ENCODE data around the gene FLYWCH2.
"Not testable (repeated sequence)": the region's sequence is repeated elsewhere in the genome, so short reads cannot be mapped to it uniquely, and the experiment has no call there.

FLYWCH2 gene

DNA sequence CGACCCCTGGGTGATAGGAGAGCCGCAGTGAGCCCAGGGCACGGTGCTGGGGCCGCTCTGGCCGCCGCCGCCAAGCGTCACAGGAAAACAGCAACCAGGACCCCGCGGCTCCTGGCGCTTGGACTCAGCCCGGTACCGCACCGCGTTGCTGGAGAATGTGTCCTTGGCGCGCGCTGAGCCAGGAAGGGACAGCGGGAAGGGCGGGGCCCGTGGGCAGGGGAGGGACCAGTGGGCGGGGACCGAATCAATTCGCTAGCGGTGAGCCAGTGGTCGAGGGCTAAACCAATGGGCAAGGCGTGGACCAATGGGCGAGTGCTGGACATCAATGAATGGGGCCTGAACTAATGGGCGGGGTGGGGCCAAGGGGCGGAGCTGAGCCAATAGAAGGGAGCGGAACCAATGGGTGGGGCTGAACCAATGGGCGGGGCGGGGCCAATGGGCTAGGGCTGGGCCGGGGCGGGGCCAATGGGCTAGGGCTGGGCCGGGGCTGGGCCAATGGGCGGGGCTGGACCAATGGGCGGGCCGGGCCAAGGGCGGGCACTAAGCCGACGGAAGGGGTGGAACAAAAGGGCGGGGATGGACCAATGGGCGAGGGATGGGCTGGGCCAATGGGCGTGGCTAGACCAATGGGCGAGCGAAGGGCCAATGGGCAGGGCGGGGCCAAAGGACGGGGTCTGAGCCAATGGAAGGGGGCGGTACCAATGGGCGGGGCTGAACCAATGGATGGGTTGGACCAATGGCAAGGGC, 22.4 kb downstream of the FLYWCH2 start:
- Histone ChIP-seq H3K4me3 (ENCODE audit: low read depth, low read length) (peak overlapping the region; percentile 93), H3K4me1 (ENCODE audit: control insufficient read depth, insufficient read depth, low read length, unreplicated experiment) (peaks cover 8% of the 10 kb centered on the region), H3K36me3 (ENCODE audit: insufficient read depth, low read length) (no peaks in the 10 kb centered on the region), H2AFZ (ENCODE audit: low read length, unreplicated experiment) (no peak overlapping the region), H3K79me2 (ENCODE audit: control insufficient read depth, insufficient read depth, low read length, unreplicated experiment) (no peaks in the 10 kb centered on the region), H3K27ac (ENCODE audit: low read depth, low read length) (peak overlapping the region; percentile 45), H3K27me3 (ENCODE audit: insufficient read depth, low read length) (no peaks in the 10 kb centered on the region)

DNA sequence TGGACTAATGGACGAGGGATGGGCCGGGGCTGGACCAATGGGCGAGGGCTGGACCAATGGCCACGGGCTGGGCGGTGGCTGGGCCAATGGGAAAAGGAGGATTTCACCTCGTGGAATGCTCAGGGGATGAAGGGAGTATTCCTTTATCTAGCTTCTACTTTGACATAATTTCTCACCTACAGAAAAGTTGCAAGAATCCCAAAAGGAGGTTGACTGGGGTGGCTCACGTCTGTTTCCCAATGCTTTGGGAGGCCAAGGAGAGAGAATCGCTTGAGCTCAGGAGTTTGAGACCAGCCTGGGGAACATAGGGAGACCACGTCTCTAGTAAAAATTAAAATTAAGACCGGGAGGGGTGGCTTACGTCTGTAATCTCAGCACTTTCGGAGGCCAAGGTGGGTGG, 23.0 kb downstream of the FLYWCH2 start:
- Histone ChIP-seq H3K36me3 (ENCODE audit: insufficient read depth, low read length) (no peaks in the 10 kb centered on the region), H3K27me3 (ENCODE audit: insufficient read depth, low read length) (no peaks in the 10 kb centered on the region), H3K4me3 (ENCODE audit: low read depth, low read length) (no peak overlapping the region), H2AFZ (ENCODE audit: low read length, unreplicated experiment) (no peak overlapping the region), H3K4me1 (ENCODE audit: control insufficient read depth, insufficient read depth, low read length, unreplicated experiment) (peaks cover 13% of the 10 kb centered on the region), H3K27ac (ENCODE audit: low read depth, low read length) (no peak overlapping the region), H3K79me2 (ENCODE audit: control insufficient read depth, insufficient read depth, low read length, unreplicated experiment) (no peaks in the 10 kb centered on the region)

DNA sequence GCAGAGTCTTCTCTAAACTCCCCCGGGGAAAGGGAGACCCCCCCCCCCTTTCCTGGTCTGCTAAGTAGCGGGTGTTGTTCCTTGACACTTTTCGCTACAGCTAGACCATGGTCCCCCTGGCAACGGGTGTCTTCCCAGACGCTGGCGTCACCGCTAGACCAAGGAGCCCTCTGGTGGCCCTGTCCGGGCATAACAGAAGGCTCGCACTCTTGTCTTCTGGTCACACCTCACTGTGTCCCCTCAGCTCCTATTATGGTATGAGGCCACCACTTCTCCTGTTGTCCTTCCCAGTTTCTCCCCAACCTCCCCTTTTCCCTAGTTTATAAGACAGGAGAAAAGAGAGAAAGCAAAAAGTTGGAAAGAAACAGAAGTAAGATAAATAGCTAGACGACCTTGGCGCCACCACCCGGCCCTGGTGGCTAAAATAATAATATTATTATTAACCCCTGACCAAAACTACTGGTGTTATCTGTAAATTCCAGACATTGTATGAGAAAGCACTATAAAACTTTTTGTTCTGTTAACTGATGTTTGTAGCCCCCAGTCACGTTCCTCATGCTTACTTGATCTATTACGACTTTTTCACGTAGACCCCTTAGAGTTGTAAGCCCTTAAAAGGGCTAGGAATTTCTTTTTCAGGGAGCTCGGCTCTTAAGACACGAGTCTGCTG, 24.2 kb downstream of the FLYWCH2 start:
- H3K4me3 ChIP-seq (ENCODE audit: low read depth, low read length); H3K27ac ChIP-seq (ENCODE audit: low read depth, low read length); H3K27me3 ChIP-seq (ENCODE audit: insufficient read depth, low read length); H3K36me3 ChIP-seq (ENCODE audit: insufficient read depth, low read length); H3K79me2 ChIP-seq (ENCODE audit: control insufficient read depth, insufficient read depth, low read length, unreplicated experiment); H2AFZ ChIP-seq (ENCODE audit: low read length, unreplicated experiment): not testable (repeated sequence)
- peaks cover 17% of the 10 kb centered on the region for H3K4me1 ChIP-seq (ENCODE audit: control insufficient read depth, insufficient read depth, low read length, unreplicated experiment)

DNA sequence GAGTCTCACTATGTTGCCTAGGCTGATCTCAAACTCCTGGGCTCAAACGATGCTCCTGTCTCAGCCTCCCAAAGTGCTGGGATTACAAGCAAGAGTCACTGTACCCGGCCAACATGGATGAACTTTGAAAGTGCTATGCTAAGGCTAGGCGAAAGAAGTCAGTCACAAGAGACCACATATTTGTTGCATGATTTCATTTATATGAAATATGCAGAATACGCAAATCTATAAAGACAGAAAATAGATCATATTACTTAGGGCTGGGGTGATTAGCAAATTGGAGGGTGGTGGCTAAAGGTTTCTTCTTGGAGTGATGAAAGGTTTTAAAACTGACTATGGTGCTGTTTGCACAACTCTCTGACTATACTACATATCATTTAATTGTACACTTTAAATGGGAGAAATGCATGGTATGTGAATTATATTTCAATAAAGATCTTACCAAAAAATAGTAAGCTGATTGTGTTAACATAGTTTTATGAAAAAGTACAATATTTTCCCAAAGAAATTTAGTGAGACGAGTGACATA, 27.5 kb downstream of the FLYWCH2 start:
- H3K79me2 ChIP-seq (ENCODE audit: control insufficient read depth, insufficient read depth, low read length, unreplicated experiment), result peaks cover 23% of the 10 kb centered on the region
- H3K27ac ChIP-seq (ENCODE audit: low read depth, low read length), result peak overlapping the region; percentile 42
- peak overlapping the region; percentile 34 for H2AFZ ChIP-seq (ENCODE audit: low read length, unreplicated experiment)
- no peak overlapping the region; the same call in 1 of the 2 replicates for H3K4me3 ChIP-seq (ENCODE audit: low read depth, low read length)
- H3K27me3 ChIP-seq (ENCODE audit: insufficient read depth, low read length), result no peaks in the 10 kb centered on the region
- H3K36me3 ChIP-seq (ENCODE audit: insufficient read depth, low read length), result no peaks in the 10 kb centered on the region; the same call in 1 of the 2 replicates
- H3K4me1 ChIP-seq (ENCODE audit: control insufficient read depth, insufficient read depth, low read length, unreplicated experiment), result peaks cover 24% of the 10 kb centered on the region

DNA sequence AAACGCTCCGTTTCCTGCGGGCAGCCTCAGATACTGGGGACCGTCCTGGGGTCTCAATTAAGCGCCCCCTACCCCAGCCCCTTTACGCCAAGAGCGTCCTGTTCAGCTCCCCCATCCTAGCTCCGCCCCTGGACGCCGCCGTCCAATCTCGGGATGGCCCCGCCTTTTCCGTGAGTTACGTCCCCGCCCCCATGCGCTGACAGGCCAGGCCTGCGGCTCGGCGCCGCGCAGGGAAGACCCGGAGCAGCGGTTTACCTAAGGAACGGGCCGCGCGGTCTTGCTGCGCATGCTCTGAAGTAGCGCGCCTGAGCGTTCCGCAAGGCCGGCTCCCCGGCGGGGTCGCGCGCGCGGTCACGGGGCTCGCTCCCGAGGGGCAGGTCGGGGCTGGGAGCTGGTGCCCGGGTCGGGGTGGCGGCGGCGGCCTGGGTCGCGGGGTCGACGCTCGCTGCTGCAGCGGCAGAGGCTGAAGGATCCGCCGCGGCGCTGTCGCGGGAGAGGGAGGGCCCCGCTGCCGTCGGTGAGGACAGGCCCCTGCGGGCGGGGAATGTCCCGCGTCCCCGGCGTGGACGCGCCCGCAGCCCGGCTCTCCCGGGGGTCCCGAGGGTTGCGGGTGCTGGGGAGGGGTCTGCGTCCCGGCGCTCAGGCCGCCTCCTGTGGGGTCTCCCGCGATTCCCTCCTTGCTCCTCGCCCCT, 28.8 kb downstream of the FLYWCH2 start, which contains the start of gene FLYWCH1:
Gene FLYWCH1, plus strand, starts transcription at position 294 of the 692 bp plus-strand sequence. CDS start 17,755 bp downstream, outside the sequence.
- Histone ChIP-seq H3K4me3 (ENCODE audit: low read depth, low read length) (peak within 1 kb of the TSS; percentile 95), H3K27ac (ENCODE audit: low read depth, low read length) (peak within 1 kb of the TSS; percentile 67), H3K79me2 (ENCODE audit: control insufficient read depth, insufficient read depth, low read length, unreplicated experiment) (peaks cover 23% of the 10 kb centered on the region), H3K36me3 (ENCODE audit: insufficient read depth, low read length) (no peaks in the 10 kb centered on the region; the same call in 1 of the 2 replicates), H2AFZ (ENCODE audit: low read length, unreplicated experiment) (peak within 1 kb of the TSS; percentile 81), H3K4me1 (ENCODE audit: control insufficient read depth, insufficient read depth, low read length, unreplicated experiment) (peaks cover 34% of the 10 kb centered on the region), H3K27me3 (ENCODE audit: insufficient read depth, low read length) (no peaks in the 10 kb centered on the region)

- peaks cover 34% of the 10 kb centered on the region for H3K4me1 ChIP-seq (ENCODE audit: control insufficient read depth, insufficient read depth, low read length, unreplicated experiment)
- H3K4me3 ChIP-seq (ENCODE audit: low read depth, low read length), result peak overlapping the region; percentile 95
- H3K27ac ChIP-seq (ENCODE audit: low read depth, low read length), result peak overlapping the region; percentile 67
- peaks cover 24% of the 10 kb centered on the region for H3K79me2 ChIP-seq (ENCODE audit: control insufficient read depth, insufficient read depth, low read length, unreplicated experiment)
- H3K27me3 ChIP-seq (ENCODE audit: insufficient read depth, low read length), result no peaks in the 10 kb centered on the region
- H3K36me3 ChIP-seq (ENCODE audit: insufficient read depth, low read length), result no peaks in the 10 kb centered on the region; the same call in 1 of the 2 replicates
- peak overlapping the region; percentile 71 for H2AFZ ChIP-seq (ENCODE audit: low read length, unreplicated experiment)
Observed at GRCh38 chr16:2912330-2913199, 29.6 kb downstream of the FLYWCH2 start.

- no peaks in the 10 kb centered on the region; the same call in 1 of the 2 replicates for H3K36me3 ChIP-seq (ENCODE audit: insufficient read depth, low read length)
- no peaks in the 10 kb centered on the region for H3K27me3 ChIP-seq (ENCODE audit: insufficient read depth, low read length)
- no peak overlapping the region for H2AFZ ChIP-seq (ENCODE audit: low read length, unreplicated experiment)
- no peak overlapping the region for H3K27ac ChIP-seq (ENCODE audit: low read depth, low read length)
- peaks cover 34% of the 10 kb centered on the region for H3K4me1 ChIP-seq (ENCODE audit: control insufficient read depth, insufficient read depth, low read length, unreplicated experiment)
- peak overlapping the region; percentile 95; the same call in 1 of the 2 replicates for H3K4me3 ChIP-seq (ENCODE audit: low read depth, low read length)
- peaks cover 25% of the 10 kb centered on the region for H3K79me2 ChIP-seq (ENCODE audit: control insufficient read depth, insufficient read depth, low read length, unreplicated experiment)
Observed at GRCh38 chr16:2913603-2914002, 30.6 kb downstream of the FLYWCH2 start.

DNA sequence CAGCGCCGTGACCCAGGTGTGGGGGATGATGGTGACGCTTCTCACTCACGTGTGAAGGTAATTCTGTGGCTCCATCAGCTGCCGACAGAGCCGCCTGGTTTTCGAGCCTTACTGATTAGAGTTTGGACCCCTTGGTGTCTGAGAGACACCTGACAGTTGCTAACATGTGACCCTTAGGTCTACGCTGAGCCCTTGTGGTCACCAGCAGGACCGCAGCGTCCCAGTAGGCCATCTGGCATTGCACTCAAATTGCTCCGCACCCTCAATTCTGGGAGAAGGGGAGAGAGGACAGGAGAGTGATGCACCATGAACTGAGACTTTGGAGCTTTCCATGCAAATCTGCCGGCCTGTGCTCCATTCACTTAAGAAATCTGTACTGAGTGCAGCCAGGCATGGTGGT, 31.2 kb downstream of the FLYWCH2 start:
- no peak overlapping the region for H3K4me3 ChIP-seq (ENCODE audit: low read depth, low read length)
- no peaks in the 10 kb centered on the region for H3K27me3 ChIP-seq (ENCODE audit: insufficient read depth, low read length)
- H3K79me2 ChIP-seq (ENCODE audit: control insufficient read depth, insufficient read depth, low read length, unreplicated experiment), result peaks cover 25% of the 10 kb centered on the region
- peaks cover 34% of the 10 kb centered on the region for H3K4me1 ChIP-seq (ENCODE audit: control insufficient read depth, insufficient read depth, low read length, unreplicated experiment)
- no peaks in the 10 kb centered on the region; the same call in 1 of the 2 replicates for H3K36me3 ChIP-seq (ENCODE audit: insufficient read depth, low read length)
- H2AFZ ChIP-seq (ENCODE audit: low read length, unreplicated experiment), result no peak overlapping the region
- H3K27ac ChIP-seq (ENCODE audit: low read depth, low read length), result no peak overlapping the region

GRCh38 chr16:2915196-2915929, 32.3 kb downstream of the FLYWCH2 start:
- H3K4me1 ChIP-seq (ENCODE audit: control insufficient read depth, insufficient read depth, low read length, unreplicated experiment), result peaks cover 32% of the 10 kb centered on the region
- no peaks in the 10 kb centered on the region; the same call in 1 of the 2 replicates for H3K36me3 ChIP-seq (ENCODE audit: insufficient read depth, low read length)
- H2AFZ ChIP-seq (ENCODE audit: low read length, unreplicated experiment), result no peak overlapping the region
- peak overlapping the region; percentile 97 for H3K27ac ChIP-seq (ENCODE audit: low read depth, low read length)
- no peaks in the 10 kb centered on the region for H3K27me3 ChIP-seq (ENCODE audit: insufficient read depth, low read length)
- peak overlapping the region; percentile 11; the same call in 1 of the 2 replicates for H3K4me3 ChIP-seq (ENCODE audit: low read depth, low read length)
- H3K79me2 ChIP-seq (ENCODE audit: control insufficient read depth, insufficient read depth, low read length, unreplicated experiment), result peaks cover 25% of the 10 kb centered on the region

All from ACC112 (cell line).